Right kidney (tissue), 1 donor: ENCODE measurements around the gene TRIM69.
"Not testable (repeated sequence)": the region's sequence is repeated elsewhere in the genome, so short reads cannot be mapped to it uniquely, and the experiment has no call there.

Experiments
- DNase-seq: peaks from one replicate; pipeline ENCODE4 v3.0.0-alpha.2; 2016

Gene TRIM69

GRCh38 chr15:44715142-44715796 is 21.1 kb upstream of the TRIM69 start:
- DNase-seq = no peak

GRCh38 chr15:44715797-44716334 is 20.5 kb upstream of the TRIM69 start:
- no peak for DNase-seq

- no peak for DNase-seq
Observed at GRCh38 chr15:44716983-44717602, 19.2 kb upstream of the TRIM69 start.

GRCh38 chr15:44718180-44718926 is 18.0 kb upstream of the TRIM69 start:
- DNase-seq = no peak

GRCh38 chr15:44718927-44719292 is 17.4 kb upstream of the TRIM69 start:
- DNase-seq = no peak

GRCh38 chr15:44719293-44719999 is 16.9 kb upstream of the TRIM69 start:
- DNase-seq = no peak

- not testable (repeated sequence) for DNase-seq
Observed at GRCh38 chr15:44720000-44720435, 16.3 kb upstream of the TRIM69 start.

GRCh38 chr15:44720460-44721176 is 15.7 kb upstream of the TRIM69 start:
- no peak for DNase-seq

GRCh38 chr15:44722011-44722410 is 14.3 kb upstream of the TRIM69 start:
- no peak for DNase-seq

- no peak for DNase-seq
Observed at GRCh38 chr15:44726136-44726535, 10.2 kb upstream of the TRIM69 start.

GRCh38 chr15:44726568-44727484 is 9.5 kb upstream of the TRIM69 start:
- DNase-seq = no peak

- no peak for DNase-seq
Observed at GRCh38 chr15:44727485-44728231, 8.7 kb upstream of the TRIM69 start.

- DNase-seq = not testable (repeated sequence)
Observed at GRCh38 chr15:44728232-44728575, 8.1 kb upstream of the TRIM69 start.

GRCh38 chr15:44728576-44729407 is 7.5 kb upstream of the TRIM69 start:
- DNase-seq = peak; percentile 94

GRCh38 chr15:44729408-44730127 is 6.8 kb upstream of the TRIM69 start:
- no peak for DNase-seq

GRCh38 chr15:44734839-44735481 is 1.4 kb upstream of the TRIM69 start:
- DNase-seq = no peak

GRCh38 chr15:44735482-44736180 is 697 bp upstream of the TRIM69 start:
- DNase-seq = no peak
